Osteoblast (primary cell): ENCODE data around the gene AGMO. TPM values are rescaled to one million over a fixed set of nuclear protein-coding genes. Genes with fewer than 3 reads are reported as not detected.

ENCODE experiments used
- DNase-seq: peaks from one replicate; pipeline ENCODE4 v3.0.0; 2011; ENCODE audit warnings: low spot score, mixed read lengths; ENCODE audit not compliant: insufficient read length; ENCODE audit errors: missing footprints
- H2AFZ ChIP-seq: 2 replicates; pipeline ENCODE4 v1.6.0; 2011; ENCODE audit warnings: mild to moderate bottlenecking, low read length
- H3K27ac ChIP-seq: 2 replicates; pipeline ENCODE4 v1.5.1; 2011; ENCODE audit warnings: mild to moderate bottlenecking, low read depth, low read length, moderate library complexity
- H3K27me3 ChIP-seq: 2 replicates; pipeline ENCODE4 v1.6.0; 2012; ENCODE audit warnings: mild to moderate bottlenecking, control low read depth, inconsistent platforms, low read length, moderate library complexity; ENCODE audit not compliant: insufficient read depth
- H3K36me3 ChIP-seq: 2 replicates; pipeline ENCODE4 v1.5.1; 2011; ENCODE audit warnings: mild to moderate bottlenecking, low read length, control low read depth, moderate library complexity; ENCODE audit not compliant: insufficient read depth
- H3K4me1 ChIP-seq: 2 replicates; pipeline ENCODE4 v1.5.1; 2011; ENCODE audit warnings: mild to moderate bottlenecking, low read length, control low read depth, moderate library complexity; ENCODE audit not compliant: insufficient read depth
- H3K4me2 ChIP-seq: 2 replicates; pipeline ENCODE4 v1.6.0; 2011; ENCODE audit warnings: mild to moderate bottlenecking, low read length; ENCODE audit not compliant: insufficient read depth
- H3K4me3 ChIP-seq: fragments of 200-600 bp; sonication (generic); 3 replicates; pipeline ENCODE4 v1.5.1; 2012; ENCODE audit warnings: mild to moderate bottlenecking, low read length, inconsistent platforms; ENCODE audit not compliant: insufficient read depth
- H3K79me2 ChIP-seq: 2 replicates; pipeline ENCODE4 v1.6.0; 2012; ENCODE audit warnings: mild to moderate bottlenecking, low read length, control low read depth, inconsistent platforms; ENCODE audit not compliant: insufficient read depth
- H3K9me3 ChIP-seq: 2 replicates; pipeline ENCODE4 v1.5.1; 2011; ENCODE audit warnings: low read depth, low read length, control low read depth
- H4K20me1 ChIP-seq: 2 replicates; pipeline ENCODE4 v1.6.0; 2012; ENCODE audit warnings: mild to moderate bottlenecking, low read length, control low read depth; ENCODE audit not compliant: insufficient read depth
- CTCF ChIP-seq: IDR thresholded peaks from 2 replicates; pipeline ENCODE4 v1.5.1; 2011; ENCODE audit warnings: mild to moderate bottlenecking, low read depth, low read length, moderate library complexity; ENCODE audit errors: extremely low read depth
- total RNA-seq: library from RNA; depleted of rRNA; stranded (reverse); fragments of >200 nt; gene quantifications from 2 replicates; pipeline ENCODE4 v1.2.3, GENCODE V29; 2012

AGMO gene
- total RNA-seq, 1 donor: under 0.01 TPM

GRCh38 chr7:15218261-15218660 lies 343.6 kb downstream of the AGMO start:
- Histone ChIP-seq H3K4me3 (no peak overlapping the region), H3K36me3 (no peaks in the 10 kb centered on the region), H3K27me3 (no peaks in the 10 kb centered on the region), H2AFZ (no peak overlapping the region), H4K20me1 (no peaks in the 10 kb centered on the region), H3K4me2 (no peak overlapping the region), H3K4me1 (no peaks in the 10 kb centered on the region), H3K79me2 (no peaks in the 10 kb centered on the region), H3K27ac (no peak overlapping the region), H3K9me3 (no peaks in the 10 kb centered on the region)
- no peak for TF ChIP-seq CTCF
- DNase-seq: no peak

DNA sequence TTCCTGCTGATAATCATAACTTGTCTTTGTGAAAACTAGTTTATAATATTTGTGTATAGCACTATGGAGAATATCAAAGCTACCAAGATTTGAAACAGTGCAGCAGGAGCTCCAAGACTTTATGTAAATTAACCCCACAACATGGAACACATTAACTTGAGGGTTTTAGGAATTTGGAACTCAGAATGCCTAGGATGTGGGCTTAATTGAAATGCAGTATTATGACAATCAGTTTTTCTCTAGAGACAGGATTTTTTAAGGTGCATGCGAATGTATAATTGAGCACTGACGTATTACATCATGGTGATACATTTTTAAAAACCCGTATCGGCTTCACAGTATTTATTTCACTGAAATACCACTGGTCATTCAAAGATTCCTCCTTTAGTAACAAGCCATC lies 346.2 kb downstream of the AGMO start:
- no peak overlapping the region for H2AFZ ChIP-seq
- H3K27ac ChIP-seq: no peak overlapping the region
- no peaks in the 10 kb centered on the region for H3K36me3 ChIP-seq
- peaks cover 7% of the 10 kb centered on the region for H3K4me1 ChIP-seq
- H3K4me2 ChIP-seq: no peak overlapping the region
- no peaks in the 10 kb centered on the region for H3K79me2 ChIP-seq
- H4K20me1 ChIP-seq: no peaks in the 10 kb centered on the region
- no peak overlapping the region for H3K4me3 ChIP-seq
- no peaks in the 10 kb centered on the region for H3K9me3 ChIP-seq
- H3K27me3 ChIP-seq: no peaks in the 10 kb centered on the region
- DNase-seq: no peak
- no peak for TF ChIP-seq CTCF

DNA sequence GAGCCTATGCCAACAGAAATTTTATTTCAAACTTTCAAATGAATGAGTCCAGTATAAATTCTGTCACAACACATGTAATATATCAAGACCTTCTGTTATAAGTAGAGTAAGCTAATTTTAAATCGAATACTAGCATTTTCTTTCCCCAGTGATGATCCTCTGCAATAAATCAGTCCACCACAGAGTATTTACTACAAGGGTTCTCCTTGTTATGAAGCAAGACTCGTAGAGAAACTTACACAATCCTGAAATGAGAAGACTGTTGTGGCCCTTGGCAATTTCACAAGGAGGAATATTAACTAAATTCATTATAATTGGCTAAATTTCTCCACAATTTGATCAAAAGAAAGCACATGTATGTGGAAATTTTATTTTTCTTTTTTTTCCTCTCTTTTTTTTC lies 346.8 kb downstream of the AGMO start:
- H2AFZ ChIP-seq: no peak overlapping the region
- no peaks in the 10 kb centered on the region for H3K36me3 ChIP-seq
- peaks cover 7% of the 10 kb centered on the region for H3K4me1 ChIP-seq
- DNase-seq: no peak
- H3K9me3 ChIP-seq: no peaks in the 10 kb centered on the region
- no peak for TF ChIP-seq CTCF
- no peak overlapping the region for H3K27ac ChIP-seq
- no peaks in the 10 kb centered on the region for H4K20me1 ChIP-seq
- H3K27me3 ChIP-seq: no peaks in the 10 kb centered on the region
- H3K79me2 ChIP-seq: no peaks in the 10 kb centered on the region
- H3K4me3 ChIP-seq: no peak overlapping the region
- no peak overlapping the region for H3K4me2 ChIP-seq

DNA sequence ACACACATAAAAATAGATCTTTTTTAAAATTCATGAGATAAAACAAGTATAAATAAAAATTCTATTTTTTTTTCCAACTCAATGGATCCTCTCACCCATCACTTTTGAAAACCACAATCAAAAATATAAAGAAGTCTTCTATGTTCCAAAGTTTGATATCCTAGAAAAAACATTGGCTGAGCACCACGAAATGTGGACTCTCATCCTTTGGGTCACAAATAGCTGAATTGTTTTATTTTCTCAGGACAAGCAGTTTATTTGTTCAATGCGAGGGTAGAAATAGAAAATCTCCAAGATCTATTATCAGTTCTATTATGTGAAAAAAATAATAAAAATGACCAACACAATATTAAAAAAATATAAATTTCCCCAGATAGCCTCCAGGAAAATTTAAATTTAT lies 348.7 kb downstream of the AGMO start:
- Histone ChIP-seq H4K20me1 (no peaks in the 10 kb centered on the region), H3K27me3 (no peaks in the 10 kb centered on the region), H3K4me3 (no peak overlapping the region), H2AFZ (no peak overlapping the region), H3K27ac (no peak overlapping the region), H3K9me3 (no peaks in the 10 kb centered on the region), H3K79me2 (no peaks in the 10 kb centered on the region), H3K4me1 (peaks cover 7% of the 10 kb centered on the region), H3K4me2 (no peak overlapping the region), H3K36me3 (no peaks in the 10 kb centered on the region)
- TF ChIP-seq CTCF: no peak
- DNase-seq: no peak
